Hindlimb muscle (tissue), 1 donor: Measurements from ENCODE around the gene MYZAP. TPM values are rescaled to one million over a fixed set of nuclear protein-coding genes. Genes with fewer than 3 reads are reported as not detected.
"Not testable (repeated sequence)": the region's sequence is repeated elsewhere in the genome, so short reads cannot be mapped to it uniquely, and the experiment has no call there.

ENCODE experiments used
- DNase-seq: peaks from one replicate; pipeline ENCODE4 v3.0.0-alpha.2; 2013
- polyA plus RNA-seq: library from polyadenylated mRNA; unstranded; fragments of 120-200 nt; gene quantifications from one replicate; pipeline ENCODE4 v1.2.1, GENCODE V29; 2013; ENCODE audit not compliant: insufficient read length

Gene MYZAP
- polyA plus RNA-seq, 1 donor = 2.7 TPM

DNA sequence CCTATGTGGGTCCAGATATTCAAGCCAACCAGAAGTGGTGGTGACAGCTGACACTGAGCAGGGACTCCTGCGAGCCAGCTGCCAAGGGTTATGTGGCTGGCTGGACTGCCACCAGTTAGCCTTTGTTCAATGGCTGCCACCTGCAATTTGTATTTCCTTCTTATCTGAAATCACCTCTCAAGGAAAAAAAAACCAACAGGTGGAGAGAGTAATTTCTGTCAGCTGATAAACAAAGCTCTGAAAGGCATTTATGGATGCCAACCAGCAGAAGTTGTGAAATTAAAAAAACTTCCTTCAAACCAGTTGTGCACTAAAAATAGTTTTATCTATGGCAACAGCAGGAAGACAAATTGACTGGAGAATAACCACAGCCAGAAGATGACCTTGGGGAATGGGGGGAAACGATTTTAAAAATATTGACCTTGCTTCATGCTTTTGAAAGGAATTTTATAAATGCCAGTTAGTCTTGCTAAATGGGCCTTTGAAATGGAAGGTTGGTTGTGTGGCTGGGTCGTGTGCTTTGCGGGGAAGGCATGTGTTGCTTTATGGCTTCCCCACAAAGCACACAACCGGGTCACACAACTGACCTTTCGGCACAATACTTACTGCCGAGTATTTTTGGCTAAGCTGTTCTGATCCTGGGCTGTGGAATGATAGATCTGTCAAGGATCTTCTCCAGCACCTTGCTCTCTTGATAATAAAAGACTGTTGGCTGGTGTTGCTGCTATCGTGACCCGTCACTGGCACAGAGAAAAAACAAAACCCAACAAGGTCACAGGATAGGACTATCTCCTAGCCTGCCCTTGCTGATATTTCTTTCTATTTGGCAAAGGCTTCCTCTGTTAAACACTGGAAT, 3.5 kb downstream of the MYZAP start:
- DNase-seq = no peak

GRCh38 chr15:57596301-57596855, 4.7 kb downstream of the MYZAP start:
- DNase-seq = no peak

DNA sequence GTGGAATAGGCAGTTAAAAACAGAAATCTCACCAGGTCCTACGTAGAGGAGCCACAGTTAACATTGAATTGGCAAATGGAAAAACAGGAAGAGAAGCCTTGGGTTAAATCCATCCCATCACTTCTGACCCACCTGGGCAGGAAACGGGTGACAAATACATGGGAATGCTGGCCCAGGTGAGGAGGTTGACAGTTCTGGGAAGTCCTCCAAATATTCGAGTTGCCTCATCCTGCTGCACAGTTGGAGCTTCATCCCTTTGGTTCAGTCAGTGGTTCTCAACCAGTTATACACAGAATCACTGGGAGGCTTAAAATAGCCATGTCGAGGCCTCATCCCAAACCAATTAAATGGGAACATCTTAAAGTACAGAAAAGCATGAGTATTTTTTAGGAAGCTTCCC, 5.3 kb downstream of the MYZAP start:
- DNase-seq = no peak

GRCh38 chr15:57597431-57597830, 5.7 kb downstream of the MYZAP start:
- DNase-seq = no peak

GRCh38 chr15:57598346-57598745, 6.6 kb downstream of the MYZAP start:
- no peak for DNase-seq

GRCh38 chr15:57599296-57599810, 7.6 kb downstream of the MYZAP start:
- no peak for DNase-seq

DNA sequence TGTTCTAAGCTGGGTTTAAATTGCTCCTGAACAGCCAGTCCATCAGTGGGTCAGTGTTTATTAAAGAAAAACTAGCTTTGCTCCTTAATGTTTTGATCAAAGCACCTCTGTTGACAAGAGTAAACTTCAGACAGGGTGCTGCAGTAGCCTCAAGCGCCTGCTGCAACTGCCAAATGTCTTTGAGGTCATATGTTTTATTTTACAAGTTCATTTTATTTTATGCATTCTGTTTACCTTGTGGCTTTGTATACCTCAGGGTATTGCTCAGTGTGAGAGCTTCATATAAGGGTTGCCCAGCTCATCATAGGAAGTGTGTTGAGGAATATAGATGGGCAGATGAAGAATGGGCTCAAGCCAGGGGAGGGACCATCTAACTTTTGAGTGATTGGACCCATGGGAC, 8.5 kb downstream of the MYZAP start:
- no peak for DNase-seq

GRCh38 chr15:57604507-57604906, 12.8 kb downstream of the MYZAP start:
- DNase-seq = no peak

GRCh38 chr15:57605491-57605890, 13.8 kb downstream of the MYZAP start:
- no peak for DNase-seq

GRCh38 chr15:57606048-57606447, 14.3 kb downstream of the MYZAP start:
- DNase-seq = no peak

DNA sequence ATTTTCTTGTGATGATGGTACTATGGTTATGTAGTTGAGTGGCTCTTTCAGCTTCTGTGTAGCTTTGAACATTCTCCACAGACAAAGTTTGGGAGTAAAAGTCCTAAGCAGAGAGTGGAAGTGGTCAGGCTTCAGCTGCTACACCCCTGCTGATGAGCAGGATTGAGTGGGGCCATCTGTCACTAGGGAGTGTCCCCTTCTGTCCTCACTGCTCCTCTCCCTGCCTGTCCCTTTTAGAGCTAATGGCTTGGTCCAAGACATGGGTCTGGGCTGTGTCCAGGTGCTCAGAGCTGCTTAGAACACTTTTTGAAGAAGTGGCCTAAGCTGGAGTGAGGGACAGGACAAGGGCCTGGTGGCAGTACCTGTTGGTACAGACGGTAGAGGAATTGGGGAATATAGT, 15.1 kb downstream of the MYZAP start:
- DNase-seq = no peak

GRCh38 chr15:57607570-57608000, 15.9 kb downstream of the MYZAP start:
- DNase-seq = no peak

GRCh38 chr15:57609805-57610529, 18.3 kb downstream of the MYZAP start:
- DNase-seq = no peak

- DNase-seq = no peak
These were observed 19.4 kb downstream of the MYZAP start for GRCh38 chr15:57611123-57611522.

DNA sequence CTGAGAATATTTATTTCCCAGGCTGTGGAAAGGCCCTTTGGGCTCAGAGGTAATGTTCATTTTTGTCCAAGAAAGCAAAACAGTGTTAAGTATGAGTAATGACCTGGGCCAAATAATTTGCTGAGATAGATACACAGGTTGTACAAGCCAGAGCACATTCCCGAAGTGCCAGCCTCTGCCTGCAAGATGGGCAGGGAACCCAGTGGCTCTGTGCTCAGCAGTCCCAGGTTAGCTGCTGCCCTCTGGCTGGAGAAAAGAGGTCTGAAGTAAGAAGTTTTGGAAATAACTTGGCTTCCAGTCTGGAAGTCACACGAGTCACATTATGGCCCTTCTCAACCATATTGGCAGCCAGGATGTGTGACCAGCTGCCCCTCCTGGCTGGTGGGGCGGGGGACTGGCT, 20.2 kb downstream of the MYZAP start:
- no peak for DNase-seq

GRCh38 chr15:57614241-57614640, 22.5 kb downstream of the MYZAP start:
- no peak for DNase-seq

GRCh38 chr15:57615951-57616496, 24.3 kb downstream of the MYZAP start:
- not testable (repeated sequence) for DNase-seq

GRCh38 chr15:57618325-57618724, 26.6 kb downstream of the MYZAP start:
- DNase-seq = no peak

- no peak for DNase-seq
These were observed 28.0 kb downstream of the MYZAP start for GRCh38 chr15:57619746-57620145.

GRCh38 chr15:57624730-57625129, 33.0 kb downstream of the MYZAP start:
- no peak for DNase-seq

DNA sequence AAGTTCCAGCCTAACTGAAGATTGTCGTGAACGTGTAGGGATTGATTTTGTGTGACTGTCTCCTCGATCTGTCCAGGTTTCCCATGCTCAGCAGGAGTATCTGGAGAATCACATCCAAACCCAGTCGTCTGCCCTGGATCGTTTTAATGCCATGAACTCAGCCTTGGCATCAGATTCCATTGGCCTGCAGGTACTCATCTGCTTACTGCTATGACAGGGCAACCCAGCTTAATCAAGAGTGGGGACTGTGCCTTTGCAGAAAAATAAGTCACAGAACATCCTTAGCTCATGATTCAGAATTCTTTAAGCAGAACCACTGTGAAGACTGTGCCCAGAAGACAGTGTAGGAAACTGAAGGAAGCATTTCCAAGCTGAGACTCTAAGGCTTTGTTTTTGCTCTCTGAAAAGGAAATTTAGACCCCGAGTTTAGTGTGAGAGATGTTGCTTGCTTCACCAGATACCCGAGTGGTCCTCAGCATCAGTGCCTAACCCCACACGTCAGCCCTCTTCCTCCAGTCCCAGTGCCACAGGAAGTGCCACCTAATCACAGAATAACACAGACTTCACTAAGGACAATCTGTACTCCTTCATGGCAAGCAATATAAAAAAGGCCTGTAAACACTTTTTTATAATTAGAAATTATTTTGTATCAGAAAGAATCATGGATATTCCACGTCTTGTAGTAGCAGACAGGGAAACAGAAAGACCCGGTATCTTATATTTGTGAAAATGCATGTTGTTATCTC, 34.2 kb downstream of the MYZAP start:
- DNase-seq = no peak

GRCh38 chr15:57626713-57627440, 35.2 kb downstream of the MYZAP start:
- no peak for DNase-seq
